K562 (cell line): ENCODE measurements around the gene PCSK6. TPM values are rescaled to one million over a fixed set of nuclear protein-coding genes. Genes with fewer than 3 reads are reported as not detected.

Experiments
- polyA plus RNA-seq, 8 experiments: library from polyadenylated mRNA; depleted of rRNA in 4 of 8; stranded (reverse) in 5 of 8; unstranded in 3 of 8; fragments of >200 nt; fragmentation: Nextera tagmentation in 2 of 8; fragmentation: Illumina TruSeq in 1 of 8; extraction: Ambion mirVana in 2 of 8; extraction: Trizol in 1 of 8; gene quantifications; 2 replicates each; pipeline versions ENCODE4 v1.2.1 to v1.2.3, GENCODE V29; 2011 to 2014; ENCODE audit warnings: inconsistent platforms in 1 of 8, missing spikeins in 1 of 8
- total RNA-seq, 7 experiments: library from RNA; depleted of rRNA in 6 of 7; stranded (reverse); fragments of >200 nt in 6 of 7; fragmentation: Illumina TruSeq in 2 of 7; extraction: Trizol in 2 of 7; gene quantifications; 2 replicates each; pipeline versions ENCODE4 v1.2.1 to v1.2.3, GENCODE V29; 2011 to 2021; ENCODE audit warnings: low replicate concordance in 1 of 7
- TF ChIP-seq, protein P1 (sequence below): fragments of 450-650 bp; IDR thresholded peaks from 2 replicates; pipeline ENCODE4 v1.6.1; 2016; ENCODE audit warnings: mild to moderate bottlenecking, moderate library complexity

Gene PCSK6
- total and polyA plus RNA-seq, 9 of the 15 experiments (the other 6 are each of a cell fraction or from before 2014, with no cell fraction given): 2.2 to 32.6 (median 14.5) TPM

DNA sequence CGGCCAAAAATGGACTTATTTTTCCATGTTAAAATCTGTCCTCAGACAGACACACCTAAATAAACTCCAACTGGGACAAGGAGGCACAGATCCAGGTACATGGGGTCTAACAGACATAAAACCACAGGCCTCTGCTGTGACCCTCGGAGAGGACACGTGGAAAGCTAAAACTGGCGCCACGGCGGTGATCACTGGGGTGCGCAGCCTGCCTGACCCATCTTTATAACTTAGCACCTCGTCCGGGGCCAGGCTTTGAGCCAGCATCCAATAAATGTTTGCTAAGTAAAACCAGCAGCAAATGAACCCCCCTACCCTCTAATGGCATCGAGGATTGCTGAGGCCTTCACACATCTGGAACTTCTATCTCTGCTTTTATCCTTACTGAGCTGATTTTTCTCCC lies 15.3 kb downstream of the PCSK6 start (continued):
- TF ChIP-seq, protein P1, sequence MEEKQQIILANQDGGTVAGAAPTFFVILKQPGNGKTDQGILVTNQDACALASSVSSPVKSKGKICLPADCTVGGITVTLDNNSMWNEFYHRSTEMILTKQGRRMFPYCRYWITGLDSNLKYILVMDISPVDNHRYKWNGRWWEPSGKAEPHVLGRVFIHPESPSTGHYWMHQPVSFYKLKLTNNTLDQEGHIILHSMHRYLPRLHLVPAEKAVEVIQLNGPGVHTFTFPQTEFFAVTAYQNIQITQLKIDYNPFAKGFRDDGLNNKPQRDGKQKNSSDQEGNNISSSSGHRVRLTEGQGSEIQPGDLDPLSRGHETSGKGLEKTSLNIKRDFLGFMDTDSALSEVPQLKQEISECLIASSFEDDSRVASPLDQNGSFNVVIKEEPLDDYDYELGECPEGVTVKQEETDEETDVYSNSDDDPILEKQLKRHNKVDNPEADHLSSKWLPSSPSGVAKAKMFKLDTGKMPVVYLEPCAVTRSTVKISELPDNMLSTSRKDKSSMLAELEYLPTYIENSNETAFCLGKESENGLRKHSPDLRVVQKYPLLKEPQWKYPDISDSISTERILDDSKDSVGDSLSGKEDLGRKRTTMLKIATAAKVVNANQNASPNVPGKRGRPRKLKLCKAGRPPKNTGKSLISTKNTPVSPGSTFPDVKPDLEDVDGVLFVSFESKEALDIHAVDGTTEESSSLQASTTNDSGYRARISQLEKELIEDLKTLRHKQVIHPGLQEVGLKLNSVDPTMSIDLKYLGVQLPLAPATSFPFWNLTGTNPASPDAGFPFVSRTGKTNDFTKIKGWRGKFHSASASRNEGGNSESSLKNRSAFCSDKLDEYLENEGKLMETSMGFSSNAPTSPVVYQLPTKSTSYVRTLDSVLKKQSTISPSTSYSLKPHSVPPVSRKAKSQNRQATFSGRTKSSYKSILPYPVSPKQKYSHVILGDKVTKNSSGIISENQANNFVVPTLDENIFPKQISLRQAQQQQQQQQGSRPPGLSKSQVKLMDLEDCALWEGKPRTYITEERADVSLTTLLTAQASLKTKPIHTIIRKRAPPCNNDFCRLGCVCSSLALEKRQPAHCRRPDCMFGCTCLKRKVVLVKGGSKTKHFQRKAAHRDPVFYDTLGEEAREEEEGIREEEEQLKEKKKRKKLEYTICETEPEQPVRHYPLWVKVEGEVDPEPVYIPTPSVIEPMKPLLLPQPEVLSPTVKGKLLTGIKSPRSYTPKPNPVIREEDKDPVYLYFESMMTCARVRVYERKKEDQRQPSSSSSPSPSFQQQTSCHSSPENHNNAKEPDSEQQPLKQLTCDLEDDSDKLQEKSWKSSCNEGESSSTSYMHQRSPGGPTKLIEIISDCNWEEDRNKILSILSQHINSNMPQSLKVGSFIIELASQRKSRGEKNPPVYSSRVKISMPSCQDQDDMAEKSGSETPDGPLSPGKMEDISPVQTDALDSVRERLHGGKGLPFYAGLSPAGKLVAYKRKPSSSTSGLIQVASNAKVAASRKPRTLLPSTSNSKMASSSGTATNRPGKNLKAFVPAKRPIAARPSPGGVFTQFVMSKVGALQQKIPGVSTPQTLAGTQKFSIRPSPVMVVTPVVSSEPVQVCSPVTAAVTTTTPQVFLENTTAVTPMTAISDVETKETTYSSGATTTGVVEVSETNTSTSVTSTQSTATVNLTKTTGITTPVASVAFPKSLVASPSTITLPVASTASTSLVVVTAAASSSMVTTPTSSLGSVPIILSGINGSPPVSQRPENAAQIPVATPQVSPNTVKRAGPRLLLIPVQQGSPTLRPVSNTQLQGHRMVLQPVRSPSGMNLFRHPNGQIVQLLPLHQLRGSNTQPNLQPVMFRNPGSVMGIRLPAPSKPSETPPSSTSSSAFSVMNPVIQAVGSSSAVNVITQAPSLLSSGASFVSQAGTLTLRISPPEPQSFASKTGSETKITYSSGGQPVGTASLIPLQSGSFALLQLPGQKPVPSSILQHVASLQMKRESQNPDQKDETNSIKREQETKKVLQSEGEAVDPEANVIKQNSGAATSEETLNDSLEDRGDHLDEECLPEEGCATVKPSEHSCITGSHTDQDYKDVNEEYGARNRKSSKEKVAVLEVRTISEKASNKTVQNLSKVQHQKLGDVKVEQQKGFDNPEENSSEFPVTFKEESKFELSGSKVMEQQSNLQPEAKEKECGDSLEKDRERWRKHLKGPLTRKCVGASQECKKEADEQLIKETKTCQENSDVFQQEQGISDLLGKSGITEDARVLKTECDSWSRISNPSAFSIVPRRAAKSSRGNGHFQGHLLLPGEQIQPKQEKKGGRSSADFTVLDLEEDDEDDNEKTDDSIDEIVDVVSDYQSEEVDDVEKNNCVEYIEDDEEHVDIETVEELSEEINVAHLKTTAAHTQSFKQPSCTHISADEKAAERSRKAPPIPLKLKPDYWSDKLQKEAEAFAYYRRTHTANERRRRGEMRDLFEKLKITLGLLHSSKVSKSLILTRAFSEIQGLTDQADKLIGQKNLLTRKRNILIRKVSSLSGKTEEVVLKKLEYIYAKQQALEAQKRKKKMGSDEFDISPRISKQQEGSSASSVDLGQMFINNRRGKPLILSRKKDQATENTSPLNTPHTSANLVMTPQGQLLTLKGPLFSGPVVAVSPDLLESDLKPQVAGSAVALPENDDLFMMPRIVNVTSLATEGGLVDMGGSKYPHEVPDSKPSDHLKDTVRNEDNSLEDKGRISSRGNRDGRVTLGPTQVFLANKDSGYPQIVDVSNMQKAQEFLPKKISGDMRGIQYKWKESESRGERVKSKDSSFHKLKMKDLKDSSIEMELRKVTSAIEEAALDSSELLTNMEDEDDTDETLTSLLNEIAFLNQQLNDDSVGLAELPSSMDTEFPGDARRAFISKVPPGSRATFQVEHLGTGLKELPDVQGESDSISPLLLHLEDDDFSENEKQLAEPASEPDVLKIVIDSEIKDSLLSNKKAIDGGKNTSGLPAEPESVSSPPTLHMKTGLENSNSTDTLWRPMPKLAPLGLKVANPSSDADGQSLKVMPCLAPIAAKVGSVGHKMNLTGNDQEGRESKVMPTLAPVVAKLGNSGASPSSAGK: no peak
